Cortex of kidney (tissue), 1 donor: Measurements from ENCODE around the gene PLCH2.

Source experiments
- DNase-seq: peaks from one replicate; lab custom pipeline; 2025; lab: John Stamatoyannopoulos, UW

Gene PLCH2, protein sequence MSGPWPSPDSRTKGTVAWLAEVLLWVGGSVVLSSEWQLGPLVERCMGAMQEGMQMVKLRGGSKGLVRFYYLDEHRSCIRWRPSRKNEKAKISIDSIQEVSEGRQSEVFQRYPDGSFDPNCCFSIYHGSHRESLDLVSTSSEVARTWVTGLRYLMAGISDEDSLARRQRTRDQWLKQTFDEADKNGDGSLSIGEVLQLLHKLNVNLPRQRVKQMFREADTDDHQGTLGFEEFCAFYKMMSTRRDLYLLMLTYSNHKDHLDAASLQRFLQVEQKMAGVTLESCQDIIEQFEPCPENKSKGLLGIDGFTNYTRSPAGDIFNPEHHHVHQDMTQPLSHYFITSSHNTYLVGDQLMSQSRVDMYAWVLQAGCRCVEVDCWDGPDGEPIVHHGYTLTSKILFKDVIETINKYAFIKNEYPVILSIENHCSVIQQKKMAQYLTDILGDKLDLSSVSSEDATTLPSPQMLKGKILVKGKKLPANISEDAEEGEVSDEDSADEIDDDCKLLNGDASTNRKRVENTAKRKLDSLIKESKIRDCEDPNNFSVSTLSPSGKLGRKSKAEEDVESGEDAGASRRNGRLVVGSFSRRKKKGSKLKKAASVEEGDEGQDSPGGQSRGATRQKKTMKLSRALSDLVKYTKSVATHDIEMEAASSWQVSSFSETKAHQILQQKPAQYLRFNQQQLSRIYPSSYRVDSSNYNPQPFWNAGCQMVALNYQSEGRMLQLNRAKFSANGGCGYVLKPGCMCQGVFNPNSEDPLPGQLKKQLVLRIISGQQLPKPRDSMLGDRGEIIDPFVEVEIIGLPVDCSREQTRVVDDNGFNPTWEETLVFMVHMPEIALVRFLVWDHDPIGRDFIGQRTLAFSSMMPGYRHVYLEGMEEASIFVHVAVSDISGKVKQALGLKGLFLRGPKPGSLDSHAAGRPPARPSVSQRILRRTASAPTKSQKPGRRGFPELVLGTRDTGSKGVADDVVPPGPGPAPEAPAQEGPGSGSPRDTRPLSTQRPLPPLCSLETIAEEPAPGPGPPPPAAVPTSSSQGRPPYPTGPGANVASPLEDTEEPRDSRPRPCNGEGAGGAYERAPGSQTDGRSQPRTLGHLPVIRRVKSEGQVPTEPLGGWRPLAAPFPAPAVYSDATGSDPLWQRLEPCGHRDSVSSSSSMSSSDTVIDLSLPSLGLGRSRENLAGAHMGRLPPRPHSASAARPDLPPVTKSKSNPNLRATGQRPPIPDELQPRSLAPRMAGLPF (N-terminal part only)

GRCh38 chr1:2476061-2476999, at the start of gene PLCH2:
Gene PLCH2, plus strand, starts transcription at chr1:2476289. Its CDS starts 300 bp downstream, at chr1:2476589.
- no peak for DNase-seq

DNA sequence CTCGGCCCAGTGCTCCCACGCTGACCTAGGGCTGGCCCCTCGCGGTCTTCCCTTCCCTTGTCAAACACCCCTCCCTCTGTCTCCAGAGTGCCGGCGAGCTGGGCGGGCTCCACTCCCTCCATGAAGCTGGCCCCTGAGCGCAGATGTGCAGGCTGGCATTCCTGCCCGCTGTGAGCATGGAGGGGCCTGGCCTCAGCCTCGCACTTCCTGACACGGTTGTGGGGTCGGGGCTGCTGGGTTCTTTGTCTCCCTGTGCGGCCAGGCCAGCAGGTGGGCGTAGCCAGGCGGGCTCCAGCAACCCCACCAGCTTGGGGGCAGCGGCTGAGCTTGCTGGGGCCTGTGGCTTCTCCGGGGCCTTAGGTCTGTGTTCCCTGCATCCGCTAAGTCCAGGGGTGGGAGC, 49.5 kb upstream of the PLCH2 start:
- DNase-seq = no peak

- DNase-seq = no peak
These were observed 49.0 kb upstream of the PLCH2 start for GRCh38 chr1:2427051-2427450.

DNA sequence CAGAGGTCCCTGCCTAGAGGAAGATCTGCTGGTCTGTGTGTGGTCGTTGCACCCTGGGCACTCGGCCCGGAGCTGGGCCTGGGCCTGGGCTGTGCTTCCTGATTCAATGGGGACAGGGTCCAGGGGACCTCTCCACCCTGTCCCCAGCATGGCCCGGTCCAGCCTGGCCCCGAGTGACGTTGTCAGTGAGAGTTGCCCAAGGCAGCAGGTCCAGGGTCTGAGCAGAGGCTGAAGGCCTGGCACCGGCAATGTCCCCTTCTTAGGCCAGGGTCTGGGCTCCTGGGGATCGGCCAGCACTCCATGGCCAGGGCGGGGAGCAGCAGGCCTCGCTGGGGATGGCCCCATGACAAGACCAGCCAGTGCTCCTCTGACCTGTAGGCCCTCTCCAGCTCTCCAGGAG, 48.1 kb upstream of the PLCH2 start:
- no peak for DNase-seq

DNA sequence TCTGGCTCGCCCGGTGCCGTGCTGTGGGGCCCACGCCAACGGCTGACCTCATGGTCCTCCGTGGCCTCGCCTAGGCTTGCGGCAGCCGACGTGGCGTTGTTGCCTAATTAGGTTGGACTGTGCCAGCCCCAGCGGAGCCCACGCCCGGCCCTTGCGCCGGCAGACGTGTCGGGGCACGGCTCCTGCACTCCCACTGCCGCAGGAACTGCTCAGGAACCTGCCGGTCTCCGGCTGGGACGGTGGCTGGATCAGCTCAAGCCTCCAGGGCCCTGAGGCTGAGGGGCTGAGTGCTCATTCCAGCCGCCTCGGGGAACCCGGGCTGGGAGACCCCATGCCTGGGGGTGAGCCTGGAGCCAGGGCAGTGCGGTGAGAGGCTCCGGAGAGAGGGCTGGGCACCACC, 47.6 kb upstream of the PLCH2 start:
- no peak for DNase-seq

DNA sequence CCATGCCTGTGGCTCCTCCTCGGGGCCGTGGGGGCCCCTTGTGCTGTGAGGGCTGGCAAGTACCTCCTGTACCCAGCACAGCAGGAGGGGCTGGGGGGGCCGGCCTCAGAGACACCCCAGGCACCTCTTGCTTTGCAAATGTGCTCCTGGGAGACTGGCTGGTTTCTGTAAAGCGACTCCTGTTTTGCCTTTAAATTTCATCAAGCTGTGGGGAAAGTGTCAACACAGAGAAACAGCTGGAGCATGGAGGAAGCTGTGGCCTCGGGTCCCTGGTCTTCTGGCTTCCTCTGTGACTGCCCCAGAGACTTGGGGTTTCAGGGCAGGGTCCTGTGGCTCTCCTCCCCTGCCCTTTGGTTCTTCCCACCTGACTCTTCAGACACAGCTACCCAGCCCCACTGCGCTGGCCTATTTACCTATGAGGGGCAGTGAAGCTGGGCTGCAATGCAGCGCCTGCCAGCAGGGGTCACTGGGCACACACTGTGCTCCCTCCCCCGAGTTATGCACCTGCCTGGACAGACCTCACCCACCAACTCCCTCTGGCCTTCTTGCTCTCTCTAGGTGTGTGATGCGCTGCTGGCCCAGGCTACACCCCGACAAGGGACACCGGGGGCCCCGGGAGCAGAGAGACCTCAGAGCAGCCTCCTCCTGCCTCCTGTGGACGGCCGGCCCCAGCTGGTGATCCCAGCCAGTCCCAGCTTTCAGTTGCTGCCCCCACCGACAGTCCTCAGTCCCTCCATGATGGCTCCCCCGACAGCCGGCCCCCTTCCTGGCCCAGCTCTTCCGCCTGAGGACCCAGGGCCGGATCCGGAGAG, 46.1 kb upstream of the PLCH2 start:
- no peak for DNase-seq

DNA sequence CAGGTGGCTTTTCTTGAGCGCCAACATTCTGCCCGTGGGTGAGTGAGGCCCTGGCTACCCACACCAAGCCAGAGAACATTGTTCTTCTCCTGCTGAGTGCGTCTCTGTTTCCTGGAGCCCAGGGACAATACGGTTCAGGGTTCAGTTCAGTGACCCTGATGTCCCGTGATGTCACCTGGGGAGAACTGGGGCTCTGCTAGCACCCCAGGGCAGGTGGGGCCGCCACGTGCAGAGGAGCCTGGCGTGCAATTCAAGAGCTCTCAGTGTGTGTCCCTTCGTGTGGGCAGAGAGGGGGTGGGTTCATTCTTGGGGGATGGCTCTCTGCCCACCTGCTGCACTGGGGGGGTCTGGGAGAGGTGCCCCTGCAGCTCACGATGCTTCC, 45.5 kb upstream of the PLCH2 start:
- no peak for DNase-seq

- DNase-seq = no peak
These were observed 45.0 kb upstream of the PLCH2 start for GRCh38 chr1:2431103-2431502.

GRCh38 chr1:2431518-2431917, 44.6 kb upstream of the PLCH2 start:
- DNase-seq = no peak

DNA sequence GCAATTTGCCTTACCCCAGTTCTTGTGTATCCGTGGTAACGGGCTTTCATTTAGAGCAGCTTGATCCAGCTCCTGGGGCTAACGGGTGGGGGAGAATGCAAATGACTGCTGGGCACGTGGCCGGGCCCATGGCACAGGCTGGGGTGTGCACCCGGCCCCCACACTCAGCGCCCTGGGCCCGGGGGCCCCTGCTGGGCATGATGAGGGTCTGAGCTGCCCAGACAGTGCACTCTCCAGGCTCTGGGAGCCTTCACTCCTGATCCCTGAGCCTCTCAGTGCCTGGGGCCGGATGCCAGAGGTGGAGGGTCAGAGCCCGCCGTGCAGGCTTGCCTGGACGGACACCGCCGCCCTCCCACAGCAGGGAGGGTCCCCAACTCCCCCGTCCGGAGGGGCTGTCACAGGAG, 43.6 kb upstream of the PLCH2 start:
- DNase-seq = no peak

- no peak for DNase-seq
These were observed 42.9 kb upstream of the PLCH2 start for GRCh38 chr1:2433196-2433595.

GRCh38 chr1:2433936-2434655, 42.0 kb upstream of the PLCH2 start:
- no peak for DNase-seq

DNA sequence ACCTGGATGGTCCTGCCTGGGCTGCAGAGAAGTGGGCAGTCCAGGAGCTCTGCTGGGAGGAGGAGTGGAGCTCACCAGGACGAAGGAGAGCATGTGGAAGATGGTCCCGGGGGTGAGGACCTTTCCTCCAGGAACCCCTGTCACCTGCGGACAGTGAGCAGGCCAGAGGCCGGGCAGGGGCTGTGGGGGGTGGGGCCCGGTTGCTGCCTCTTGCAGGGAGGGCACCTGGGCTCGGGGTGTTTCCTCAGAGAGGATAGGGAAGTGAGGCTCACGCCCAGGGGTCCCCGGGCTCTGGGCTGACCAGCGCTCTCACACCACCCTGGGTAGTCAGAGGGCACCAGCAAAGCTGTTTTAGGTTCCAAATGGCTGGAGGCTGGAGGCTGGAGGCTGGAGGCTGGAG, 41.0 kb upstream of the PLCH2 start:
- no peak for DNase-seq

DNA sequence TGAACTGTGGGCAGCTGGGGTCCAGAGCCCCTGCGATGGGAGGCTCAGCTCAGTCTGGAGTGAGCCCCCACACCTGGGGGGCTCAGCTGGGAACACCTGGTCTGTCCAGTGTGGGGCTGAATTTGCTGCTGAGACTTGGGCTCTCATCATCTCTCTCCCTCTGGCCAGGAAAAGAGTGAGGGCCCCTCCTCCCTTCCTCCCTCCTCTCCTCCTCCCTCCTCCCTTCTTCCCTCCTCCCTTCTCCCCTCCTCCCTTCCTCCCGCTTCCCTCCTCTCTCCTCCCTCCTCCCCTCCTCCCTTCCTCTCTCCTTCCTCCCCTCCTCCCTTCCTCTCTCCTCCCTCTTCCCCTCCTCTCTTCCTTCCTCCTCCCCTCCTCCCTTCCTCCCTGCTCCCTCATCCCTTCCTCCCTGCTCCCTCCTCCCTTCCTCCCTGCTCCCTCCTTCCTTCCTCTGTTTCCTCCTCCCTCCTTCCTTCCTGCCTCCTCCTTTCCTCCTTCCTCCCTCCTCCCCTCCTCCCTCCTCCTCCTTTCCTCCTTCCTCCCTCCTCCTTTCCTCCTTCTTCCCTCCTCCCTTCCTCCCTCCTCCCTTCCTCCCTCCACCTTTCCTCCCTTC, 40.2 kb upstream of the PLCH2 start:
- no peak for DNase-seq

DNA sequence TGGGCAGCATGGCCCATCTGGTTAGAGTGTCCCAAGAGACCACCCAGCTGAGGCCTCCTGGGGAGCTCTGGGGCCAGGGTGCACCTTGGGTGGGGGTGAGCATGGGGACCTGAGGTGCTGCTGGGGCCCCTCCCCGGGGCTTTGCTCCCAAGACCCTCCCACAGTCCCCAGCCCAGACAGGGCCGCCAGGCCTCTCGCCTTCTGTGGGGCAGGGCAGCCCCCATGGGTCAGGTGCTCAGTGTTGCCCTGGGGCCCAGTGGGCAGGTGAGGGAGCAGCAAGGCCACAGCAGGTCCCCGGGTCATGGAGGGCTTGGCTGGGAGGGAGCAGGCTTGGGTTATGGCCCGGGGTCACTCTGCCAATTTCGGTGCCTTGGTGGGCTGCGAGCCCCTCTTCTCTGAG, 39.2 kb upstream of the PLCH2 start:
- no peak for DNase-seq

DNA sequence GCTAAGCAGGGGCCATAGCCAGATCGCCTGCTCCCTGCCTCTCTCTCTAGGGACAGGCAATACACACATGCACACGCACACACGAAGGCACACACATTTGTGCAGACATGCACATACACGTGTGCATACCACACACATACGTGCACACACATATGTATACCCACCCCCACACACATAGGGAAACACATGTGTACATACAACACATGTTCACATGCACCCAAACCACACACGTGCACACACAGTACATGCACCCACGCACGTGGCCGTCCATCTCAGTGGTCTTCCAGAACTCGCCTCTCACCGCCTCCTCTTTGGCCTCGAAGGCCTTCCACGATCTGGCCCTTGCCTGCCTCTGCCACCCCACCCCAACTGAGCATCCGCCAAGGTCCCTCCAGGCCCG, 38.5 kb upstream of the PLCH2 start:
- DNase-seq = no peak

DNA sequence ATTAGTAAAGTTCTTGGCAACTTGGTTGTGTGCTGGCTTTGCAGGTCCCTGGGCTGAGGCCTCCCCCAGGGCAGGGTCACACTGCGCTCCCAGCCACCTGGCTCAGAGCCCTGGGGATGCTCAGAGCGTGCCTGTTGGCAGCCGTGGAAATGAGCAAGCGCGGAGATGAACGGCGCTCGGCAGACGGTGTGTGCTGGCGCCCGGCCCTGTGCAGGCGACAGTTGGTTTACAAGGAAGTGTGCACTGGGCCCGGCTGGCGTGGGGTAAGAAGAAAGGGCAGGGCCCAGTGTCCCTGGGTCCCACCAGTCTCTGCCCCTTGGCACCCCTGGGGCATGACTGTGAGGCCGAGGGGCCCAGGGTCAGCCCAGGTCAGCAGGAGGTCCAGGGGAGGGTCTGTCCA, 38.1 kb upstream of the PLCH2 start:
- no peak for DNase-seq

- DNase-seq = no peak
These were observed 37.4 kb upstream of the PLCH2 start for GRCh38 chr1:2438641-2439040.

DNA sequence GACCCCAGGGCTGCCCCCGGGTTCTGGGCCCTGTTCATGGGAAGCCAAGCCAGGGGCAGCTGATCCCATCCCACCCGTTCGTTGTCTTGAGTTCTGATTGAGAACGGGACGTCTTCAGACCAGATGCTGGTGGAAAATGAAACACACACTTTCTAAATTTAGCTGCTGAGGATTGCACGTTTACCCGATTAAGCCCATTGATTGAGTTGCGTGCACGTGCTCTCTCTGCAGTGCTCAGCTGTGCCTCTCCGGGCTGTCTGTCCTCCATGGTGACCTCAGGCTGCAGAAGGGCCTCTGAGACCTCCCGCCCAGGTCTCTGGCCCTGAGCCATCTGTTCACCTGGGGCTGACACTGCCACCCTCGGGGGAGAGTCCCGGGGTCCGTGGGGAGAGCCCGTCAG, 36.7 kb upstream of the PLCH2 start:
- no peak for DNase-seq
